HG02981 (cell line): ENCODE results near the gene SORCS2.

Experiments
- ATAC-seq: cut with Tn5 transposase; IDR thresholded peaks from one replicate; pipeline ENCODE4 v1.9.1; 2021; ENCODE audit warnings: mild to moderate bottlenecking, moderate library complexity; ENCODE audit not compliant: unreplicated experiment

Gene SORCS2

GRCh38 chr4:7652006-7652405 lies 459.7 kb downstream of the SORCS2 start:
- ATAC-seq = no peak

- no peak for ATAC-seq
These were observed 460.1 kb downstream of the SORCS2 start for GRCh38 chr4:7652451-7652881.

GRCh38 chr4:7652906-7653305 lies 460.6 kb downstream of the SORCS2 start:
- no peak for ATAC-seq

- ATAC-seq = no peak
These were observed 461.4 kb downstream of the SORCS2 start for GRCh38 chr4:7653510-7654369.

GRCh38 chr4:7654550-7655445 lies 462.5 kb downstream of the SORCS2 start:
- no peak for ATAC-seq

- no peak for ATAC-seq
These were observed 463.3 kb downstream of the SORCS2 start for GRCh38 chr4:7655511-7656243.

- ATAC-seq = no peak
These were observed 464.0 kb downstream of the SORCS2 start for GRCh38 chr4:7656244-7656800.

GRCh38 chr4:7657545-7658297 lies 465.4 kb downstream of the SORCS2 start:
- ATAC-seq = no peak

GRCh38 chr4:7658341-7659204 lies 466.2 kb downstream of the SORCS2 start:
- ATAC-seq = no peak

GRCh38 chr4:7659429-7660175 lies 467.3 kb downstream of the SORCS2 start:
- ATAC-seq = no peak

GRCh38 chr4:7660176-7661039 lies 468.1 kb downstream of the SORCS2 start:
- ATAC-seq = no peak

- no peak for ATAC-seq
These were observed 468.9 kb downstream of the SORCS2 start for GRCh38 chr4:7661066-7661748.

- no peak for ATAC-seq
These were observed 469.6 kb downstream of the SORCS2 start for GRCh38 chr4:7661846-7662506.

GRCh38 chr4:7662507-7662846 lies 470.1 kb downstream of the SORCS2 start:
- no peak for ATAC-seq

- ATAC-seq = no peak
These were observed 470.8 kb downstream of the SORCS2 start for GRCh38 chr4:7663075-7663541.

- no peak for ATAC-seq
These were observed 471.8 kb downstream of the SORCS2 start for GRCh38 chr4:7664106-7664505.
